ENCODE data around the gene IFI6. TPM values are rescaled to one million over a fixed set of nuclear protein-coding genes. Genes with fewer than 3 reads are reported as not detected.
"Not testable (repeated sequence)": the region's sequence is repeated elsewhere in the genome, so short reads cannot be mapped to it uniquely, and the experiment has no call there.

The IFI6 gene
- total RNA-seq, 2 experiments from 2014 or later: 76.4 TPM

GRCh38 chr1:27633640-27634176 is 38.3 kb downstream of the IFI6 start:
- Mint-ChIP-seq H3K27ac (peak overlapping the region; percentile 63), H3K4me1 (ENCODE audit: low read depth) (peaks cover 69% of the 10 kb centered on the region), H3K9me3 (no peaks in the 10 kb centered on the region), H3K36me3 (no peaks in the 10 kb centered on the region), H3K27me3 (no peaks in the 10 kb centered on the region), H3K4me3 (peak overlapping the region; percentile 57)
- intact Hi-C loops (cut with micrococcal nuclease): loop anchor here (1.0 to 2.0 kb wide), 2 partner anchors 25 to 26 kb away; no protein-coding TSS in a partner anchor
- POLR2A ChIA-PET: no interaction called here
- CTCF ChIA-PET: interaction anchor here (1.5 kb wide), 1 partner anchor 29 kb away, joined by 6 read pairs; no protein-coding TSS in a partner anchor
- DNase-seq: no peak

- POLR2A ChIA-PET: no interaction called here
- peak overlapping the region; percentile 74 for H3K27ac Mint-ChIP-seq
- no peaks in the 10 kb centered on the region for H3K9me3 Mint-ChIP-seq
- peaks cover 72% of the 10 kb centered on the region for H3K4me1 Mint-ChIP-seq (ENCODE audit: low read depth)
- peak overlapping the region; percentile 57 for H3K4me3 Mint-ChIP-seq
- CTCF ChIA-PET: interaction anchor here (1.5 kb wide), 1 partner anchor 30 kb away, joined by 6 read pairs; no protein-coding TSS in a partner anchor
- no peaks in the 10 kb centered on the region for H3K36me3 Mint-ChIP-seq
- H3K27me3 Mint-ChIP-seq: no peaks in the 10 kb centered on the region
- intact Hi-C loops (cut with micrococcal nuclease): loop anchor here (1.0 to 2.0 kb wide), 2 partner anchors 24 to 26 kb away; no protein-coding TSS in a partner anchor
- DNase-seq: no peak
Measured at GRCh38 chr1:27633298-27633610, 38.7 kb downstream of the IFI6 start.

- Mint-ChIP-seq H3K4me1 (ENCODE audit: low read depth) (peaks cover 69% of the 10 kb centered on the region), H3K9me3 (no peaks in the 10 kb centered on the region), H3K36me3 (no peaks in the 10 kb centered on the region), H3K27me3 (no peaks in the 10 kb centered on the region), H3K27ac (peak overlapping the region; percentile 74), H3K4me3 (peak overlapping the region; percentile 24)
- DNase-seq: peak; percentile 80
- POLR2A ChIA-PET: interaction anchor here (0.7 kb wide), 1 partner anchor 29 kb away, joined by 3 read pairs; the partner anchor contains the start of gene AHDC1
- intact Hi-C loops (cut with micrococcal nuclease): loop anchor here (1.0 to 2.0 kb wide), 3 partner anchors 24 to 31 kb away; no protein-coding TSS in a partner anchor
- CTCF ChIA-PET: interaction anchor here (1.0 to 1.5 kb wide), 3 partner anchors 11 to 30 kb away, joined by 3 to 6 read pairs (median 3); no protein-coding TSS in a partner anchor
Measured at GRCh38 chr1:27632387-27633297, 39.4 kb downstream of the IFI6 start.

- CTCF ChIA-PET: interaction anchor here (1.0 to 3.6 kb wide), 6 partner anchors 13 to 41 kb away, joined by 3 to 15 read pairs (median 6); partner anchors contain the start of gene IFI6
- no peak overlapping the region for H3K4me3 Mint-ChIP-seq
- POLR2A ChIA-PET: no interaction called here
- H3K27me3 Mint-ChIP-seq: no peaks in the 10 kb centered on the region
- H3K4me1 Mint-ChIP-seq (ENCODE audit: low read depth): peaks cover 57% of the 10 kb centered on the region
- H3K9me3 Mint-ChIP-seq: no peaks in the 10 kb centered on the region
- no peaks in the 10 kb centered on the region for H3K36me3 Mint-ChIP-seq
- DNase-seq: no peak
- intact Hi-C loops (cut with micrococcal nuclease): no loop called here
- peak overlapping the region; percentile 74 for H3K27ac Mint-ChIP-seq
Measured at GRCh38 chr1:27630859-27631491, 41.0 kb downstream of the IFI6 start.

GRCh38 chr1:27628712-27629111 is 43.3 kb downstream of the IFI6 start:
- Mint-ChIP-seq H3K4me1 (ENCODE audit: low read depth) (peaks cover 45% of the 10 kb centered on the region), H3K36me3 (no peaks in the 10 kb centered on the region), H3K27ac (no peak overlapping the region), H3K27me3 (no peaks in the 10 kb centered on the region), H3K9me3 (no peaks in the 10 kb centered on the region), H3K4me3 (no peak overlapping the region)
- intact Hi-C loops (cut with micrococcal nuclease): no loop called here
- DNase-seq: no peak
- ChIA-PET POLR2A (interaction anchor here (0.7 kb wide), 1 partner anchor 21 kb away, joined by 3 read pairs; no protein-coding TSS in a partner anchor), CTCF (interaction anchor here (0.8 to 3.6 kb wide), 7 partner anchors 11 to 72 kb away, joined by 3 to 15 read pairs (median 7); no protein-coding TSS in a partner anchor)

- H3K27me3 Mint-ChIP-seq; intact Hi-C loops (cut with micrococcal nuclease); DNase-seq; POLR2A ChIA-PET; H3K27ac Mint-ChIP-seq; H3K4me3 Mint-ChIP-seq; H3K36me3 Mint-ChIP-seq; H3K9me3 Mint-ChIP-seq: not testable (repeated sequence)
- CTCF ChIA-PET: interaction anchor here (1.0 to 3.6 kb wide), 4 partner anchors 19 to 41 kb away, joined by 4 to 15 read pairs (median 12); no protein-coding TSS in a partner anchor
- peaks cover 40% of the 10 kb centered on the region for H3K4me1 Mint-ChIP-seq (ENCODE audit: low read depth)
Measured at GRCh38 chr1:27627733-27628132, 44.3 kb downstream of the IFI6 start.

GRCh38 chr1:27627061-27627460 is 44.9 kb downstream of the IFI6 start:
- H3K9me3 Mint-ChIP-seq: no peaks in the 10 kb centered on the region

GRCh38 chr1:27626031-27626935 is 45.7 kb downstream of the IFI6 start:
- CTCF ChIA-PET: interaction anchor here (1.3 kb wide), 1 partner anchor 19 kb away, joined by 4 read pairs; no protein-coding TSS in a partner anchor
- H3K27ac Mint-ChIP-seq: no peak overlapping the region

More at GRCh38 chr1:27627061-27627460, 44.9 kb downstream of the IFI6 start:
- ChIA-PET POLR2A (no interaction called here), CTCF (no interaction called here)
- Mint-ChIP-seq H3K4me1 (ENCODE audit: low read depth) (peaks cover 33% of the 10 kb centered on the region), H3K4me3 (no peak overlapping the region), H3K27me3 (no peaks in the 10 kb centered on the region), H3K27ac (no peak overlapping the region), H3K36me3 (no peaks in the 10 kb centered on the region)
- intact Hi-C loops (cut with micrococcal nuclease): no loop called here
- no peak for DNase-seq

GRCh38 chr1:27624467-27625178 is 47.4 kb downstream of the IFI6 start:
- ChIA-PET CTCF (interaction anchor here (1.7 kb wide), 1 partner anchor 16 kb away, joined by 4 read pairs; no protein-coding TSS in a partner anchor), POLR2A (interaction anchor here (0.9 to 1.3 kb wide), 2 partner anchors 32 to 38 kb away, joined by 3 to 4 read pairs; no protein-coding TSS in a partner anchor)
- Mint-ChIP-seq H3K9me3 (no peaks in the 10 kb centered on the region), H3K36me3 (no peaks in the 10 kb centered on the region), H3K4me1 (ENCODE audit: low read depth) (peaks cover 16% of the 10 kb centered on the region), H3K27ac (no peak overlapping the region), H3K27me3 (no peaks in the 10 kb centered on the region), H3K4me3 (no peak overlapping the region)
- no peak for DNase-seq
- intact Hi-C loops (cut with micrococcal nuclease): no loop called here

More at GRCh38 chr1:27626031-27626935, 45.7 kb downstream of the IFI6 start:
- POLR2A ChIA-PET: no interaction called here
- Mint-ChIP-seq H3K36me3 (no peaks in the 10 kb centered on the region), H3K4me1 (ENCODE audit: low read depth) (peaks cover 25% of the 10 kb centered on the region), H3K27me3 (no peaks in the 10 kb centered on the region), H3K4me3 (no peak overlapping the region), H3K9me3 (no peaks in the 10 kb centered on the region)
- no peak for DNase-seq
- intact Hi-C loops (cut with micrococcal nuclease): no loop called here

- Mint-ChIP-seq H3K36me3 (no peaks in the 10 kb centered on the region), H3K9me3 (no peaks in the 10 kb centered on the region), H3K27ac (no peak overlapping the region), H3K4me1 (ENCODE audit: low read depth) (peaks cover 10% of the 10 kb centered on the region), H3K4me3 (no peak overlapping the region), H3K27me3 (no peaks in the 10 kb centered on the region)
- intact Hi-C loops (cut with micrococcal nuclease): no loop called here
- POLR2A ChIA-PET: no interaction called here
- no peak for DNase-seq
- CTCF ChIA-PET: interaction anchor here (1.7 kb wide), 1 partner anchor 15 kb away, joined by 4 read pairs; no protein-coding TSS in a partner anchor
Measured at GRCh38 chr1:27623327-27624212, 48.4 kb downstream of the IFI6 start.
